Measurements from ENCODE around the gene NPM3. TPM values are rescaled to one million over a fixed set of nuclear protein-coding genes. Genes with fewer than 3 reads are reported as not detected.

The NPM3 gene
- total and polyA plus RNA-seq, 2 of the 4 experiments (the other 2 are of a cell fraction), result 84.1 to 112 TPM

GRCh38 chr10:101789686-101790085 lies 6.4 kb upstream of the NPM3 start:
- H3K27me3 ChIP-seq (ENCODE audit: control insufficient read depth, insufficient read depth, low read length), result no peaks in the 10 kb centered on the region
- no peak overlapping the region for H3K14ac ChIP-seq (replicated peaks; ENCODE audit: low read depth, low read length)
- no peak overlapping the region for H2AK5ac ChIP-seq (ENCODE audit: low read depth, low read length)
- H3K36me3 ChIP-seq (ENCODE audit: control insufficient read depth, insufficient read depth, low read length), result peaks cover 57% of the 10 kb centered on the region
- no TSS peak for BruUV-seq (replicated peaks)
- ChIA-PET CTCF (interaction anchor here (1.4 kb wide), 1 partner anchor 9 kb away, joined by 4 read pairs; no protein-coding TSS in a partner anchor), POLR2A (ENCODE audit: unreplicated experiment) (no interaction called here)
- H3K56ac ChIP-seq (ENCODE audit: extremely low read depth, insufficient read depth, low read length), result no peak overlapping the region
- no peaks in the 10 kb centered on the region for H3K4me1 ChIP-seq (ENCODE audit: control insufficient read depth, insufficient read depth, low read length)
- H2BK5ac ChIP-seq (ENCODE audit: low read depth, low read length, poor library complexity, severe bottlenecking), result no peak overlapping the region
- no peak overlapping the region for H2AFZ ChIP-seq (replicated peaks; ENCODE audit: low read length, poor library complexity)
- H3K4me2 ChIP-seq (ENCODE audit: low read depth, low read length), result no peak overlapping the region
- no peak overlapping the region for H2BK15ac ChIP-seq (ENCODE audit: low read depth, low read length)
- no peak overlapping the region for H4K5ac ChIP-seq (ENCODE audit: low read depth, low read length)
- H2BK120ac ChIP-seq (ENCODE audit: low read depth, low read length), result no peak overlapping the region
- intact Hi-C loops (cut with micrococcal nuclease), result loop anchor here (10.0 kb wide), 1 partner anchor 495 kb away; no protein-coding TSS in a partner anchor
- WGBS, 2 experiments (ENCODE audit: extremely low coverage in 2 of 2, insufficient read length in 1 of 2), result no CpG with 5 or more reads among the region's 7 CpGs
- no peak overlapping the region for H3K27ac ChIP-seq (ENCODE audit: insufficient read depth, low read length)
- no peaks in the 10 kb centered on the region; the same call in 1 of the 2 replicates for H3K9me1 ChIP-seq (ENCODE audit: insufficient read depth, low read length)
- no peaks in the 10 kb centered on the region for H3K9me3 ChIP-seq (ENCODE audit: control insufficient read depth, insufficient read depth, low read length)
- DNase-seq (no peak), ATAC-seq (ENCODE audit: low read depth) (no peak)
- no peak overlapping the region for H2AK9ac ChIP-seq (replicated peaks; ENCODE audit: low read depth, low read length, poor library complexity)
- no peak overlapping the region for H3K4ac ChIP-seq (ENCODE audit: low read depth, low read length)
- no peak for TF ChIP-seq ELK1 (IDR thresholded peaks at IDR 0.05; ENCODE audit: borderline replicate concordance, low read depth, low read length)
- TF ChIP-seq MAZ (IDR thresholded peaks at IDR 0.05; ENCODE audit: borderline replicate concordance, low read depth, low read length), result no peak
- TF ChIP-seq RFX5 (IDR thresholded peaks at IDR 0.05; ENCODE audit: low read depth, low read length), result no peak
- TF ChIP-seq RAD21 (IDR thresholded peaks at IDR 0.05; ENCODE audit: low read length), result no peak
- TF ChIP-seq FOS (IDR thresholded peaks at IDR 0.05; ENCODE audit: low read depth, low read length), result no peak
- TF ChIP-seq CEBPB (IDR thresholded peaks at IDR 0.05; ENCODE audit: low read depth, low read length), result no peak
- no peak for TF ChIP-seq BHLHE40 (IDR thresholded peaks at IDR 0.05; ENCODE audit: low read depth, low read length)
- TF ChIP-seq POLR2A (IDR thresholded peaks at IDR 0.05; ENCODE audit: low read depth, low read length), result no peak
- TF ChIP-seq, protein P1, sequence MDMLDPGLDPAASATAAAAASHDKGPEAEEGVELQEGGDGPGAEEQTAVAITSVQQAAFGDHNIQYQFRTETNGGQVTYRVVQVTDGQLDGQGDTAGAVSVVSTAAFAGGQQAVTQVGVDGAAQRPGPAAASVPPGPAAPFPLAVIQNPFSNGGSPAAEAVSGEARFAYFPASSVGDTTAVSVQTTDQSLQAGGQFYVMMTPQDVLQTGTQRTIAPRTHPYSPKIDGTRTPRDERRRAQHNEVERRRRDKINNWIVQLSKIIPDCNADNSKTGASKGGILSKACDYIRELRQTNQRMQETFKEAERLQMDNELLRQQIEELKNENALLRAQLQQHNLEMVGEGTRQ (IDR thresholded peaks at IDR 0.05; ENCODE audit: low read depth, low read length), result no peak
- TF ChIP-seq RCOR1 (IDR thresholded peaks at IDR 0.05; ENCODE audit: insufficient replicate concordance, low read length), result no peak
- no peak for TF ChIP-seq SMC3 (IDR thresholded peaks at IDR 0.05; ENCODE audit: low read depth, low read length)
- TF ChIP-seq CHD1 (IDR thresholded peaks at IDR 0.05; ENCODE audit: low read depth, low read length), result no peak
- TF ChIP-seq CTCF (conservative IDR thresholded peaks at IDR 0.05; ENCODE audit: low read depth, low read length), result no peak
- TF ChIP-seq MXI1 (IDR thresholded peaks at IDR 0.05; ENCODE audit: borderline replicate concordance, low read depth, low read length), result no peak
- no peak for TF ChIP-seq NFE2L2 (IDR thresholded peaks at IDR 0.05; ENCODE audit: low read depth, low read length)
- TF ChIP-seq MAFK (IDR thresholded peaks at IDR 0.05; ENCODE audit: low read depth, low read length), result no peak
- H3K23ac ChIP-seq (ENCODE audit: low read depth, low read length), result no peak overlapping the region
- H2BK20ac ChIP-seq (ENCODE audit: low read depth, low read length), result no peak overlapping the region
- H4K20me1 ChIP-seq (ENCODE audit: insufficient read depth, low read length), result peaks cover 6% of the 10 kb centered on the region; the same call in 1 of the 2 replicates
- dilution Hi-C loops (cut with HindIII; ENCODE audit: low sequenced_read_pairs, unreplicated experiment), result no loop called here
- in situ Hi-C loops (cut with MboI; ENCODE audit: low sequenced_read_pairs), result no loop called here
- H4K91ac ChIP-seq (ENCODE audit: insufficient read depth, low read depth, low read length), result no peak overlapping the region
- no peak overlapping the region for H3K18ac ChIP-seq (ENCODE audit: low read depth, low read length)
- H4K8ac ChIP-seq (ENCODE audit: low read depth in 2 of 2, low read length in 2 of 2), result no peak overlapping the region
- peaks cover 41 to 50% of the 10 kb centered on the region in 2 experiments for H3K79me1 ChIP-seq (ENCODE audit: low read depth in 1 of 2, low read length in 2 of 2)
- no peak overlapping the region for H3K4me3 ChIP-seq (ENCODE audit: insufficient read depth, low read depth, low read length)
- no peak overlapping the region for H3K9ac ChIP-seq (ENCODE audit: low read depth, low read length)
